CD4-positive, alpha-beta T cell treated with Interleukin-17A for 1 hour (primary cell): ENCODE results near the gene CCDC17.

Experiments used
- DNase-seq: peaks from one replicate; pipeline ENCODE4 v3.0.0-alpha.2; 2020

CCDC17 gene

DNA sequence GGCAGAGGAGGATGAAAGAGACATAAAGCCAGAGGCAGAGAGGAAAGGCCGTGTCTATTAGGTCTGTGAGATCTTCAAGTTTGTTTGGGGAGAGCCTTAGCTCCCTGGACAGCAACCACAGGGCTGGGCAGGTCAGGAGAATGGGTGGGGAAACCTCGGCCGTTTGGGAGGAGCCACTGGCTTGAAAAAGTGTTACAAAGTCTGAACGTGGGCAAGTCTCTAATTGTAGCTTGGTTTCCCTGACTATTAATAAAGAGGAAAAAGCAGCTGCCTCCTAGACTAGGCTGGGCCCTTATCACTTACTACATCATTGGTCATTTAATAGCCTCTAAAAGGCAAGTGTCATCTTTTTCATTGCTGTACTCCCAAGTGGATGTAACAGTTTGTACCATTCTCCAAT, at the start of gene CCDC17:
TSS of gene CCDC17 (minus strand) at position 83 of the 400 bp plus-strand sequence. CDS start 145 bp downstream, outside the sequence.
- DNase-seq = no peak

DNA sequence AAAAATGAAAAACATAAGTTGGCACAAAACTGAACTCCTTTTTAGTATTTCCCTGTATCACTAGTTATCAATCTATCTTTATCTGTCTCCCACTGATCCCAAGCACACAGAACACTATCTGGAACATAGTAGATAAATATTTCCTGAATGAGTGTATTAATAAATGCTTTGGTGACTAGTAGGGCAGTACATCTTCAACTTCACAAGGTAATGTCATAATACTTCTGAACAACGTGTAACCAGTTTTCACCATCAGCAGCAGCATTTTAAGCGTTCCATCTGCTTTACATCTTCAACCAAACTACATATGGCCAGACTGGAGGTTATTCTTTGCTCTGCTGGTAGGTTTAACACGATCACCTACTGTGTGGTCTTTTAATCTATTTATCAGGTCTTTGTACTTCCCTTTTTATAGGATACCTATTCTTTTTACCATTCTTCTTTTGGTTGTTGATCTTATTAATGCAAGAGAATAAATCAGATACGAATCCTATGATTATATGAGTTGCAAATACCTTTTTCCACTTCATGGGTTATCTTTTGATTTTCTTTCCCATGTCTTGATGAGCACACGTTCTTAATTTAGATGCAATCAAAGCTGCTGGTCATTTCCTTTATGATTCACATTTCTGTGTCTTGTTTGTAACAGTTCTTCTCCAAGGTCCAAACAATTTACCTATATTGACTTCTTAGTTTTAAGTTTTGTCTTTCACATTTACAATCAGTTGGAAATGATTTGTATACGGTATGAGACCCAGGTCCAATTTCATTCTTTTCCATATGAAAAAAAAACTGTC, 46.2 kb upstream of the CCDC17 start:
- DNase-seq = no peak

DNA sequence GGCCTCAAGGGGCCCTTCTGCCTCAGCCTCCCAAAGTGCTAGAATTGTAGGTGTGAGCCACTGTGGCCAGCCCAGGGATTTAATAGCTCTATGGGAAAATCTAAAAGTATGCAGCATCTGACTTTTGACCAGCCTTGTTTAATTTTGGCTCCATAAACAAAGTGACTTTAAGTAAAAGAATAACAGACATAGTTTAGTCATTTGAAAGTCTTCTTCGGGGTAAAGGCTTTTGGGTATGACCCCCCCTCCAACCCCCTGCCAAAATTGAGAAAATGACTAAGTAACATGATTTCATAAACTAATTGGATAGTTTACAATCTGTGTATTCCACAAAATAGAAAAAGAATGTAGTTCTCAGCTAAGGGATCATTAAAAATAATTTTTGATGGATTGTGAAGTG, 45.5 kb upstream of the CCDC17 start:
- DNase-seq = no peak

DNA sequence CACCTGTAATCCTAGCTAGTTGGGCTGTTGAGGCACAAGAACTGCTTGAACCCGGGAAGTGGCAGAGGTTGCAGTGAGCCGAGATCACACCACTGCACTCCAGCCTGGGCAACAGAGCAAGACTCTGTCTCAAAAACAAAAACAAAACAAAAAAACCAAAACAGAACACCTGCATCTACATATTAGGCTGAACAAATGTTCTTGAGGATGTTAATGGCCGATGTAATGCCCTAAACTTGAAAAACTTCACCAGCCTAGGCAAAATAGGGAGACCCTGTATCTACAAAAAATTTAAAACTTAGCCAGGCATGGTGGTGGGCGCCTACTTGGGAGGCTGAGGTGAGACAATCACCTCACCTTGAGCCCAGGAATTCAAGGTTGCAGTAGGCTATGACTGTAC, 44.7 kb upstream of the CCDC17 start:
- no peak for DNase-seq

DNA sequence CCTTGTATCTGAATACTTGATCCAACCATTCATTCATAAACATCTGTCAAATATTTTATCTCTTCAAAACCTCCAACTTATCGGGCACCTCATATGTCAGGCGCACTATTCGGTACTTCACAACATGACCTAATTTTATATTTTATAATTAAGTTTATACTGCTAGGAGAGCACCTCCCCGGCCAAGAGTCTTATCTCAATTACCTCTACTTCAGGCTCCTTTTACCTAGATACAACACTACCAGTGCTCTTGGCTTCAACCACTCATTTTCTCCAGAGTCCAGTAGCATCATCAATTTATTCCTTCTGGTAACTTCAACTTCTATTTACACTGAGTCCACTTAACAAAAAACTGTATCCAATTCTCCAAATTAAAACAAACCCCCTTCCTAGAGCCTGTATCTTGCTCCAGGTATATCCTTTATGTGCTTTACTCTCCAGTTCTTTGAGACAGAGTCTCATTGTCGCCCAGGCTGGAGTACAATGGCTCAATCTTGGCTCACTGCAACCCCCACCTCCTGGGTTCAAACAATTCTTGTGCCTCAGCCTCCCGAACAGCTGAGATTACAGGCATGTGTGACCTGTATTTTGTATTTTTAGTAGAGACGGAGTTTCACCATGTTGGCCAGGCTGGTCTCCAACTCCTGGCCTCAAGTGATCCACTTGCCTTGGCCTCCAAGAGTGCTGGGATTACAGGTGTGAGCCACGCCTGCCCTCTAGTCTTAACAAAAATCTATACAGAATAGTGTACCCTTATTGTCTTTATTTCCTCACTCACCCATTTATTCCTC, 43.7 kb upstream of the CCDC17 start:
- DNase-seq = no peak

DNA sequence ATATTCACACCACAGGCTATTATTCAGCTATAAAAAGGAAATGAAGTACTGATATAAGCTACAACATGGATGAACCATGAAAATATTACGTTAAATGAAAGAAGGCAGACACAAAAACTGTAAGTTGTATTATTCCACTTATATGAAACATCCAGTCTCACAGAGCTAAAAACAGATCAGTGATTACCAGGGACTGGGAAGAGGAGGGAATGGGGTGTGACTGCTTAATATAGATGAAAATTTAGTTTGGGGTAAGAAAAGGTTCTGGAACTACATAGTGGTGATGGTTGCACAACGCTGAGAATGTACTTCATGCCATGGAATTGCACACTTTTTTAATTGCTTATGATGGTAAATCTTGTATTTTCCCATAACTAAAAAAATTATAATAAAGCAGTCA, 43.0 kb upstream of the CCDC17 start:
- no peak for DNase-seq

DNA sequence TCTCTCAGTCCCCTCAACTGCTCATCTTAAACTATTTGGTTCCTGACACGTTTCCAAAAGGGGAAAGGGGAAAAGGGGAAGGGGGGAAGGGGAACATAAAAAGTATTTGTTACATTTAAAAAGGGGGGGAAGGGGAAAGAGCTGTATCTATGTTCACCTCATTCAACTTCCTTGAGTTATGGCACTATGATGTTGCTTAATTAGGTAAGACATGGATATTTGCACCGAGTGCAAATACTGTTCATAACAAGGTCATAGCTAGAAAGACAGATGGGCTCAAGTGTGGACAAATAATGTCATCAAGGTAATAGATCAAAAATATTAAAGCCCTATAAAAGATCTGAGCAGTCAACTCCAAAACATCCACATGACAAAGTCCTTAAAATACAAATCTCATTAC, 36.5 kb upstream of the CCDC17 start:
- no peak for DNase-seq

DNA sequence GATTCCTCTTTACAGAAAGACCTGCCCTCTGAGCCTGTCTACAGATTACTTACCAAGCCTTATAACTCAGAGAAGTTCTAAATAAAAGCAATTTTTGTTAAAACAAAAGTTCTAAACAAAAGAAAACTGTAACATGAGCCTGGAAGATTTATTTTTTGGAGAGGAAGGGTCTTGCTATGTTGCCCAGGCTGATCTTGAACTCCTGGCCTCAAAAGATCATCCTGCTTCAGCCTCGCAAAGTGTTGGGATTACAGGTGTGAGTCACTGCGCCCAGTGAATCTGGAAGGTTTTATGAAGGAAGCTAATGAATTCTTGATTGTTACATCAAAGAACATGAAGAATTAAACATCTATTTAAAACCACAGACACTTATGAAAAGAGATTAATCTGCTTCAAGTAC, 35.4 kb upstream of the CCDC17 start:
- DNase-seq = no peak

DNA sequence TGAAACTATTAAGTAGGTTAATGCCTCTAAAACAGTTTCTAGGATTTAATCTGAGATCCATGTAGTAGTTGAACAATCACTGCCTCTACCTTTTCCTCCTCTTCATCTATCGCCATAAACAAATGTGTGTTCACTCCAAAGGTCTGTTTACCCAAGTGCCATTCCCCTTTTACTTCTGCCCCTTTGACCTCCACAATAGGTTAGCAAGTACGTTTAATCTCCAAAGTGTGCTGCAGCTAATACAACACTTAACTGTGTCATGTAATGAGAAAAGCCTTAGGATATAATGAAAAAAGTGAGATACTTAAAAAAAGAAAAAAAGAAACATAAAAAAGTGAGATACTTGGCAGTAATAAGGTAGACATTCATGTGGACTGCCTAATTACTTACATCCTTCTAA, 34.3 kb upstream of the CCDC17 start:
- no peak for DNase-seq

DNA sequence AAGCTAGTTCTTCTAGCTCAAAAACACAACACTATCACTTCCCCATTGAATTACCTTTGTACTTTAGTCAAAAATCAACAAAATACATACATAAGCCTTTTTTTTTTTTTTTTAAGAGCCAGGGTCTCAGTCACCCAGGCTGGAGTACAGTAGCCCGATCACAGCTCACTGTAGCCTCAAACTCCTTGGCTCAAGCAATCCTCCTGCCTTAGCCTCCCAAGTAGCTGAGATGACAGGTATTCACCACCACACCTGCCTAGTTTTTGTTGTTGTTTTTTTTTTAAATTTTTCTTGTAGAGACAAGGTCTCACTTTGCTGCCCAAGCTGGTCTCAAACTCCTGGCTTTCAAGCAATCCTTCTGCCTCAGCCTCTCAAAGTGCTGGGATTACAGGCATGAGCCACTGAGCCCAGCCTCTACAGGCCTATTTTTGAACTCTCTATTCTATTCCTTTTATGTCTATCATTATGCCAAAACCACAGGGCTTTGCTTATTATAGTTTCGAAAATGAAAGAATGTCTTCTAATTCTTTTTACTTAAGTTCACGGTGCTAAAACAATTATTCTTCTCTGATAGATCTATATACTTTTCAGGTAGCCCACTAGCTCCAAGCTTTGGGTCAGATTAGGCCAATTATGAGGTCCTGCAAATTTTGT, 32.8 kb upstream of the CCDC17 start:
- DNase-seq = no peak

DNA sequence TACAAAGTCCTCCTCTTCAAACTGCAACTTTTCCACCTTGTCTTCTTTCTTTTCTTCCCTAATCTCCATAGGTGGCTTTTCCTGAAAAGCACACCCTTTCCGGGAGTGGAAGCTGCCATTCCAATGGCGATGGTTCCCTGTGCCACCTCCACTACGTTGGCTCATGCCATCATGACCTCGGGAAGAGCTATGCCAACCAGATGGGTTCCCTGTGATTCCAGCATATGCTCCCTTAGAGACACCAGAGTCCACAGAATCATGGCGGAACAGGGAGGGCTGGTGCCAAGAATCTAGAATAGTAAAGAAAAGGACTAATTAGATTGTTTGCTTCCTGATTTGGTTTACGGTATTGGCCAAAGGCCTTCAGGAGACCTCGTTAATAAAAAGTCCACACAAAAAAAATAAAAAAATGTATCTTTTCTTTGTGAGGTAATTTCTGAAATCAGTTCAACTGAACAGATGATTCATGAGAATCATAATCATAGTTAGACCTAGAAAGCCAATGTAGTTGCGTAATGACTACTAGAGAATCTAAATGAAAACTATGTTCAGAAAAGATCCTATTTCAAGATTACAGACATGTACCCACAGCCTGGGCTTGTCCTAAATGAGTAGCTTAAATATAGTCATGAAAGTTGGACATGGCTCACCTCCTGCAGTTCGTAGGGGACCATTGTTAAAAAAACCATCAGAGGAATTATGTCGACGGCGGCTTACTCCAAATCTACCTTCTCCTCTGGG, 30.9 kb upstream of the CCDC17 start:
- DNase-seq = no peak

DNA sequence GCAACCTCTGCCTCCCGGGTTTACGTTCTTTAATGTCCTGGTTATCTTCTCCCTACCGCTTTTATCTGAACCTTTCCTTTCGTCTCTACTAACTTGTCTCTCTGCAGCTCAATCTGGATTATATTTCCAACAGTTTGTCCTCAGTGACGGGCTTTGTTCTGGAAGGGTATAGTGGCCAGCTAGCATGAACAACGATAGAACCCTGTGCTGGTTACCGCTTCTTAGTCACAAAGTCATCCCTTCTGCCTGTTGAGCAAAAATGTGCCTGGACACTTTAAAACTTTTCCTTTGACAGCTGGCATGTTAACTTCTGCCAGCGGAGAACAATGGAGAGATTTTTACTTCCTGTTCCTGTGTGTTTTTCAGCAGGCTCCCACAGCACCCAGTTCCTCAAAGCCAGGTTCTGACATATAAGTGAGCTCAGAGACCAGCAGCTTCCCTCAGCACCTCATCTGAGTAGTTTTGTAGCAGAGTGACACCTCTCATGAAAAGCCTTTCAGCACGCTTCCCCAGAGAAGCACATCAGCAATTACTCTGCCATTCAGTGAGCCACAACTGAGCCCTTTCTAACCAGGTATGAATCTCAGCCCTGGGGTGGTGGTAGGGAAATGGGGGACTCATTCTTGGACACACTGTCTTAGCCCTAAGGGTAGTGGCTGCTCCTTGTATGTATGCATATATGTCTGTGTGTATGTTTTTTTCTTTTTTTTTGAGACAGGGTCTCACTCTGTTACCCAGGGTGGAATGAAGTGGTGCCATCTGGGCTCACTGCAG, 23.6 kb upstream of the CCDC17 start:
- no peak for DNase-seq

DNA sequence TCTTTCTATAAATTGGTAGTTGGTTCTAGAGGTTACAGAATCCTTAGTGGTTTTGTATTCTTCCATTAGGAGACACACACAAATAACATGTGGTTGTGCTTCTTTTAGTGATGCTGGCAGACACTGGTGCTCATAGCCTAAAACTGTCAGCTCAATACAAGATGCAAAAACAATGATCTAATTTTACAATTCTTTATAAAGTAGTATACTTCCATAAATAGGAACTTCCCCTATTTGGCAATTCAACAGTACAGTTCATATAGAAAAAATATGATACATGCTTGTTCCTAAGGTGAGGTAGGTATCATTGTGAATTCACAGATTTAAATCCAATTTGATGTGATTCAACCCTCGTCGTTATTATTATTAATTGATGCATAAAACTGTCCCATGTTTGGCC, 20.8 kb upstream of the CCDC17 start:
- no peak for DNase-seq

DNA sequence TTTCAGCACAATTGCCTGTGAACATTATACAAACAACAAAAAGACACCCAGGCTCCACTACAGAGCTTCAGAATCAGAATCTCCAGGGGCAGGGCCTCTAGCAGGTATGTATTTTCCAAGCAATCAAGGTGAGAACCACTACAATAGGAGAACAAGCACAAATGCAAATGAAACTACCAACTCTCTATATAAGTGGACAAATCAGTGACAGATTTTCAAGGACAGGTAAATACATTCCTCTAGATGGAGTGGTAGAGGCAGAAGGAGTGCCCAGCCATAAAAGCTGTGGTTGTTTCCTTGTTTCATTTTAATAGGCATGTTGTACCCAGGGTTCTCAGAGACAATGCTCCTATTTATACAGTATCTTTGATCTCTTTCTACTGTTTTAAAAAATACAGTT, 20.1 kb upstream of the CCDC17 start:
- DNase-seq = no peak

DNA sequence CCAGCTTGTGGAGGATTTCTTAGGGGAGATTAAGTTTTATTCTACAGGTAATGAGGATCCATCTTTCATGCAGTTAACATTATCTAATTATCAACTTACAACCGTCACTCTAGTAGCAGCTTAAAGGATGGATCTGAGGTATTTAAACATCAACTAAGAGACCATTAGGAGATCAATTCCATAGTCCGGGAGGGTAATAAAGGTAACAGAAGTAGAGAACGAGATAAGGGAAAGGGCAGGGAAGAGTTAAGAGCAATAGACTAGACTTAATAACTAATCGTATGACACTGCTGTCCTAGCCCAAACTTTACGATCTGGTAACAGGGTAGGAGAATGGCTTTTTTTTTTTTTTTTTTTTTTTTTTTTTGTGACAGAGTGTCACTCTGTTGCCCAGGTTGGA, 19.5 kb upstream of the CCDC17 start:
- DNase-seq = no peak

DNA sequence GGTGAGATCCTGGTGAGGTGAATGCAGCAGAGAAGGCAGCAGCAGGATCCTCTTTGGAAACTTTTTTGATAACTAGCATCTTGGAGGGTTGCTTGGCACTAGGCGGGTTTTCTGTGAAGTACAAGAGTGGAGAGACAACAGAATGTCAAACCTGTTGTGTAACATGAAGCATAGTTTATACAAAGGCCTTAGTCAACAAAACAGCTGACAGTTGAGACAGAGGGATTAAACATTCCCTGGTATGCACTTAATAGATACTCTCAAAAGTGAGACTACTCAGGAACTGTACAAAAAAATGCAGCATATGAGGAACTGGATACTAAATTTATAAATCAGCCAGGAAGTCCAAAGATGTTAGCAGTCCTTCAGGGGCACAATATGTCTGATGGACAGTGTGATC, 16.4 kb upstream of the CCDC17 start:
- DNase-seq = no peak

DNA sequence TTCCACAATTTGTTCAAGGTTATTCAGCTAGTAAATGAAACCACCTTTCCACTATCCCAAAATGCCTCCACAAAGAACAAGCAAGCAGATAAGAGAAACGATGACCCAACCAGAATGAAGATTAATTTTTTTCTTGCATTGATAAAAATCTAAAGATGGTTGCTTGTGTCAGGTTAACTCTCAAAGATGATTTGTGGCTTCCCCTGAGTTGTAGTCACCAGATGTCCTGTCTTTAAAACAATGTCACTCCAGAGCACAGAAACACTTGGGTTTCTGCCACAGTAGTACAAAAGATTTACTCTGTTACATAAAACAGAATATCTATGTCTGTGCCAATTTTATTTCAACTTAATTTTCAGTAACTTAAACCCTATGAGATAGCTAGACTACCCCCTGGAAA, 11.4 kb upstream of the CCDC17 start:
- DNase-seq = no peak

DNA sequence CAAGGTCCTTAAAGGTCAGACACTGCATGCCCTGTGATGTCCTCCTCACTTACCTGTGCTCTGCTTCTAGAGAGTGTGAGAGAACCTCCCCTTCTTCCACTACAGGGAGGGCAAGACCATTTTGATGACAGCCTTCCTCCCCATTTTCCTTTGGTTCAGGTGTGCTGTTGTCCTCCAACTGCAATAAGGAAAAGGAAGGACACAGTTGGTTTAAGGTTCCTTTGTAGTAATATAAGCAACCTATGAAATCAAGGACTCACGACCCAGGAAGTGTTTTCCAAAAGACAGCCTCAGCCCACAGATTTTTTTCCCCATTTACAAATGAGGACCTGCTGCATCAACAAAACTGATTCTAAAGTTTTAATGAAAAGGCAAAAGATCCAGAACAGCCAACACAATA, 6.6 kb upstream of the CCDC17 start:
- no peak for DNase-seq

DNA sequence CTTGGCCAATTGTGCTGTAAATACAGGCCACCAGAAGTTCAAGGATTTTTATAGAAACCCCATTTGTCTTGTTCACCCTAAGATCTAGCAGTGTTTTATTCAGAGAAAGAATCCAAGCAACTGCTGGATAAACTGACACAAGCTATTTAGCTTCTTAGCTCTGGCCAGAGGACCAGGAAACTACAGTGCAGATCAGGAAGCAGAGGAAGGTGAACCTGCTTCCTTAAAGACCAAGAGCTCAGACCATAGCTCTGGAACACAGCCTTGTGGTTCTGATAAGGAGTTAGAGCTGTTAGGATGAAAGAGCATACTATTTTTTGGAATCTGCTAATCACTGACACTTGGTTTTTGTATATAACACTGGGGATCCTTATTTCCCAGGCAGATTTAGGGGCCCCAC, 5.2 kb upstream of the CCDC17 start:
- no peak for DNase-seq

DNA sequence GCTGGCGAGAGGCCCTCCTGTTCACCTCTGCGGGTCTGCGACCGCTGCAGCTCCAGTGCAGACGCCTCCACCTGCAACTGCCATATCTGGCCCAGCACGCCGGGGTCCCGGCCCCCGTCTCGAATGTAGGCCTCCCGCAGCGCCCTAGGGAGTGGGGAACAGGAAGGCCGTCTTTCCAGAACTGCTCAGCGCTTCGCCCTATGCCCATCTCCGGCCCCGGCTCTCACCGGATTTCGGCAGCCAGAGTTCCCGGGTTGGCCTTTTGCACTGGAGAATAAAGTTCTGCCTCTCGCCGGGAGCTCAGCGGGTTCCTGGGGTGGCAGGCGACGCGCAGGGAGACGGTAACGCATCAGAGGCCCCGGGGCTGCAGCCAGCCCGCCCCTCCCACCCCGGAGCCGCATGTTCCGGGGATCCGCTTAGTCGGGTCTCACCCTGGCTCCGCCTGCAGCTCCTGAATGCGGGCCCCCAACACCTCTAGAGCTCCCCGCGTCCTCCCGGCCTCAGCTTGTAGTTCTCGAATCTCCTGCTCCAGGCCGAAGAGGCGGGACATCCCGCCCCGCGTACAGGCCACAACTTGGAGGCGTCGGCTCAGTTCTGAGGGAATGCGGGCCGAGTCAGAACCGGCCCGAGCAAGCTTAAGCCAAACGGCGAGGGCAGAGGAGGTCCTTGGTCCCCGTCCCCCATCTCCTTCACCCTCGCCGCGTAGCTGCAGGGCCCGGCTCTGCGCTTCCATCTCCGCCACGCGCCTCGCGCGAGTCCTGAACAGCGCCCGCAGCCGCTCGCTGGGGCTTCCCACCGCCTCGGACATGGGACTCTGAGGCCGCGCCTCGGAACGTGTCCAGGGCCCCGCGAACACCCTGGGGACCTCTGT, 1.1 kb downstream of the CCDC17 start:
- DNase-seq = no peak

DNA sequence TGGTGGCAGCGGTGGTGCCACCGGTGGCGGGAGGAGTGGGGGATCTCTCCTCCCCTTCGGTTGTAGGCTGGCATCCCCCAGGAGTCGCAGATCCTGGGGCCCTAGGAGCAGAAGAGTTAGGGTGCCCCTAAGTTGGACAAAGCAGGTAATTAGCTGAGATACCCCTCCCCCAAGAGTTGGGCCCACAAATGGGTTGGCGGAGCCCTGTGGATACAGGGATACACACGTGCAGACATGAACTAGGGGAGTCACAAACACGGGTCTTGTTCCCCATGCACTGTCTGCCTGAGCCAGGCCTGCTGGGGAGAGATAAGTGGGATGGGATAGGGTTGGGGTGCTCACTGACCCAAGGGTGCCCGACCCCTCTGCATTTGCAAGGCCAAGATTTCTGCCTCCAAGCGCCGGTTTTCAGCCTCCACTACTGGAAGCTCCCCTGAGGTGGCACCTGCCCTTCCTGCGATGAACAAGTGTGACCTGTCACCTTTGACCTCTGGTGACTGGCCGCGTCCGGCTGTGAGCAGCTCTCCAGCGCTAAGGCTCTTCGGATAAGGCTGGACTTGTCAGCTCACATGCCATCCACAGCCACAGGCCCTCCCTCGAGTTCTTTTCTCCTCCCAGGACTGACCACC, 1.8 kb downstream of the CCDC17 start:
- no peak for DNase-seq
